ENCODE data around the gene INSR.

INSR gene

GRCh38 chr19:7068599-7068998, 225.6 kb downstream of the INSR start:
- TF ChIP-seq CREB1 (IDR thresholded peaks at IDR 0.05; ENCODE audit: low read depth) = no peak
- TF ChIP-seq REST (IDR thresholded peaks at IDR 0.05; ENCODE audit: low read depth) = no peak
- TF ChIP-seq TAF1 (IDR thresholded peaks at IDR 0.05; ENCODE audit: low read depth) = no peak
- TF ChIP-seq RAD21 (IDR thresholded peaks at IDR 0.05; ENCODE audit: low read depth) = no peak
- TF ChIP-seq FOXM1 (IDR thresholded peaks at IDR 0.05; ENCODE audit: borderline replicate concordance, low read depth) = no peak
- no peak for TF ChIP-seq EGR1 (IDR thresholded peaks at IDR 0.05)
- TF ChIP-seq TCF12 (IDR thresholded peaks at IDR 0.05; ENCODE audit: low read depth) = no peak
- TF ChIP-seq YY1 (IDR thresholded peaks at IDR 0.05; ENCODE audit: low read depth) = no peak
- no peak for TF ChIP-seq MAX (IDR thresholded peaks at IDR 0.05)
- TF ChIP-seq USF1 (IDR thresholded peaks at IDR 0.05) = no peak
- no peak for TF ChIP-seq CEBPB (IDR thresholded peaks at IDR 0.05)
- TF ChIP-seq NFIC (IDR thresholded peaks at IDR 0.05) = no peak
- no peak for TF ChIP-seq EP300 (IDR thresholded peaks at IDR 0.05; ENCODE audit: borderline replicate concordance)
- TF ChIP-seq ZBTB7A (IDR thresholded peaks at IDR 0.05; ENCODE audit: low read depth) = no peak
- no peak for TF ChIP-seq TEAD4 (IDR thresholded peaks at IDR 0.05)

GRCh38 chr19:7067716-7068115, 226.5 kb downstream of the INSR start:
- TF ChIP-seq CREB1 (IDR thresholded peaks at IDR 0.05; ENCODE audit: low read depth) (no peak), YY1 (IDR thresholded peaks at IDR 0.05; ENCODE audit: low read depth) (no peak), RAD21 (IDR thresholded peaks at IDR 0.05; ENCODE audit: low read depth) (no peak), ZBTB7A (IDR thresholded peaks at IDR 0.05; ENCODE audit: low read depth) (no peak), NFIC (IDR thresholded peaks at IDR 0.05) (no peak), TEAD4 (IDR thresholded peaks at IDR 0.05) (no peak), FOXM1 (IDR thresholded peaks at IDR 0.05; ENCODE audit: borderline replicate concordance, low read depth) (no peak), CEBPB (IDR thresholded peaks at IDR 0.05) (no peak), USF1 (IDR thresholded peaks at IDR 0.05) (no peak), TCF12 (IDR thresholded peaks at IDR 0.05; ENCODE audit: low read depth) (no peak), EGR1 (IDR thresholded peaks at IDR 0.05) (no peak), TAF1 (IDR thresholded peaks at IDR 0.05; ENCODE audit: low read depth) (no peak), MAX (IDR thresholded peaks at IDR 0.05) (no peak)

- no peak for TF ChIP-seq ZBTB7A (IDR thresholded peaks at IDR 0.05; ENCODE audit: low read depth)
- no peak for TF ChIP-seq TEAD4 (IDR thresholded peaks at IDR 0.05)
- TF ChIP-seq REST (IDR thresholded peaks at IDR 0.05; ENCODE audit: low read depth) = no peak
- no peak for TF ChIP-seq EP300 (IDR thresholded peaks at IDR 0.05; ENCODE audit: borderline replicate concordance)
- TF ChIP-seq CREB1 (IDR thresholded peaks at IDR 0.05; ENCODE audit: low read depth) = no peak
- TF ChIP-seq RAD21 (IDR thresholded peaks at IDR 0.05; ENCODE audit: low read depth) = no peak
- TF ChIP-seq FOXM1 (IDR thresholded peaks at IDR 0.05; ENCODE audit: borderline replicate concordance, low read depth) = no peak
- no peak for TF ChIP-seq EGR1 (IDR thresholded peaks at IDR 0.05)
- TF ChIP-seq USF1 (IDR thresholded peaks at IDR 0.05) = no peak
- TF ChIP-seq TCF12 (IDR thresholded peaks at IDR 0.05; ENCODE audit: low read depth) = no peak
- no peak for TF ChIP-seq YY1 (IDR thresholded peaks at IDR 0.05; ENCODE audit: low read depth)
- no peak for TF ChIP-seq NFIC (IDR thresholded peaks at IDR 0.05)
- no peak for TF ChIP-seq CEBPB (IDR thresholded peaks at IDR 0.05)
- TF ChIP-seq MAX (IDR thresholded peaks at IDR 0.05) = no peak
- no peak for TF ChIP-seq TAF1 (IDR thresholded peaks at IDR 0.05; ENCODE audit: low read depth)
Measured at GRCh38 chr19:7063764-7064418, 230.3 kb downstream of the INSR start.

- TF ChIP-seq REST (IDR thresholded peaks at IDR 0.05; ENCODE audit: low read depth) = no peak
- no peak for TF ChIP-seq CEBPB (IDR thresholded peaks at IDR 0.05)
- TF ChIP-seq EP300 (IDR thresholded peaks at IDR 0.05; ENCODE audit: borderline replicate concordance) = no peak
- TF ChIP-seq CREB1 (IDR thresholded peaks at IDR 0.05; ENCODE audit: low read depth) = no peak
- TF ChIP-seq NFIC (IDR thresholded peaks at IDR 0.05) = no peak
- no peak for TF ChIP-seq TAF1 (IDR thresholded peaks at IDR 0.05; ENCODE audit: low read depth)
- no peak for TF ChIP-seq USF1 (IDR thresholded peaks at IDR 0.05)
- no peak for TF ChIP-seq TCF12 (IDR thresholded peaks at IDR 0.05; ENCODE audit: low read depth)
- no peak for TF ChIP-seq ZBTB7A (IDR thresholded peaks at IDR 0.05; ENCODE audit: low read depth)
Measured at GRCh38 chr19:7063339-7063738, 230.9 kb downstream of the INSR start.

Data from Ishikawa (cell line).